HepG2 (cell line): ENCODE measurements around the gene NFE2. TPM values are rescaled to one million over a fixed set of nuclear protein-coding genes. Genes with fewer than 3 reads are reported as not detected.
A peak's percentile ranks its signal among the peaks of the same experiment; 100 is the strongest.
"Not testable (repeated sequence)": the region's sequence is repeated elsewhere in the genome, so short reads cannot be mapped to it uniquely, and the experiment has no call there.

Experiments used
- ATAC-seq: fragments of 200-7000 bp; cut with Tn5 transposase; 3 replicates; pipeline ENCODE4 v1.9.1; 2020; ENCODE audit warnings: mild to moderate bottlenecking, moderate library complexity
- BruUV-seq: library from RNA; stranded (reverse); fragments of 400-500 nt; replicated peaks from 2 replicates; lab custom pipeline; 2021; lab: Mats Ljungman, UMichigan
- CTCF ChIA-PET: fragments of 300-600 bp; formaldehyde crosslinking; extraction: SDS; loops from one replicate; lab custom pipeline; 2021; ENCODE audit warnings: low total read pairs, inconsistent platforms, low intra/inter-chr PET ratio; lab: Yijun Ruan, JAX
- POLR2A ChIA-PET: fragments of 350-600 bp; sonication (Branson Sonifier 250); formaldehyde crosslinking; loops from one replicate; lab custom pipeline; 2020; ENCODE audit warnings: antibody characterized with exemption, inconsistent platforms; lab: Yijun Ruan, JAX
- DNase-seq: peaks from one replicate; pipeline ENCODE4 v3.0.0-alpha.2; 2015; ENCODE audit warnings: low spot score
- FAIRE-seq: peaks from 3 replicates; lab custom pipeline; 2011; peaks lifted over from hg19 to GRCh38; lab: Jason Lieb, UNC
- H2AFZ ChIP-seq: one replicate; pipeline ENCODE4 v1.6.1; 2011; ENCODE audit warnings: low read length, inconsistent platforms
- H3K27ac ChIP-seq: fragments of 300-600 bp; 3 replicates; pipeline ENCODE4 v1.8.0; 2011; ENCODE audit warnings: mixed run types, mild to moderate bottlenecking, mixed read lengths, low read length, inconsistent platforms; ENCODE audit not compliant: insufficient read depth; ENCODE audit errors: extremely low read length
- H3K27me3 ChIP-seq, 2 experiments: fragments of 200-600 bp in 1 of 2; 2 replicates in 1 of 2; 3 replicates in 1 of 2; pipeline versions ENCODE4 v1.6.0 to v1.8.0; 2011; ENCODE audit warnings: low read length in 2 of 2, mild to moderate bottlenecking in 2 of 2, moderate library complexity in 2 of 2, inconsistent platforms in 1 of 2; ENCODE audit not compliant: insufficient read depth in 2 of 2, control insufficient read depth in 1 of 2
- H3K36me3 ChIP-seq, 2 experiments: fragments of 200-600 bp in 1 of 2; replicated peaks in 1 of 2; 2 replicates in 1 of 2; 3 replicates in 1 of 2; pipeline versions ENCODE4 v1.5.1 to v1.8.0; 2011; ENCODE audit warnings: low read length in 2 of 2, inconsistent platforms in 1 of 2; ENCODE audit not compliant: insufficient read depth in 2 of 2, control insufficient read depth in 1 of 2
- H3K4me1 ChIP-seq: 2 replicates; pipeline ENCODE4 v1.5.1; 2012; ENCODE audit warnings: low read length, inconsistent platforms; ENCODE audit not compliant: insufficient read depth
- H3K4me2 ChIP-seq: 2 replicates; pipeline ENCODE4 v1.6.0; 2011; ENCODE audit warnings: low read depth, low read length, inconsistent platforms
- H3K4me3 ChIP-seq, 3 experiments: fragments of 200-600 bp in 1 of 3; sonication (generic), shearing (Covaris generic) in 1 of 3; replicated peaks in 1 of 3; 2 replicates each; pipeline ENCODE4 v1.5.1; 2011 to 2016; ENCODE audit warnings: low read length in 3 of 3, inconsistent platforms in 2 of 3, low read depth in 2 of 3, mild to moderate bottlenecking in 2 of 3, control low read depth in 1 of 3, mixed read lengths in 1 of 3; ENCODE audit not compliant: insufficient read depth in 1 of 3
- H3K79me2 ChIP-seq: one replicate; pipeline ENCODE4 v1.6.1; 2011; ENCODE audit warnings: low read length, inconsistent platforms; ENCODE audit not compliant: insufficient read depth
- H3K9ac ChIP-seq: 2 replicates; pipeline ENCODE4 v1.6.0; 2011; ENCODE audit warnings: mild to moderate bottlenecking, low read depth, low read length, inconsistent platforms; ENCODE audit not compliant: insufficient read depth
- H3K9me3 ChIP-seq: 2 replicates; pipeline ENCODE4 v1.5.1; 2012; ENCODE audit warnings: mild to moderate bottlenecking, low read length
- H4K20me1 ChIP-seq: 2 replicates; pipeline ENCODE4 v1.6.0; 2011; ENCODE audit warnings: inconsistent platforms, mild to moderate bottlenecking, low read length, moderate library complexity; ENCODE audit not compliant: insufficient read depth
- DNMT3B ChIP-seq: conservative IDR thresholded peaks from 2 replicates; pipeline ENCODE4 v1.6.1; 2016; ENCODE audit warnings: missing biosample characterization, control low read depth
- ELF4 ChIP-seq: sonication (generic); formaldehyde crosslinking; IDR thresholded peaks from 2 replicates; pipeline ENCODE4 v1.5.0; 2020; ENCODE audit warnings: missing genetic modification reagents, mild to moderate bottlenecking, moderate library complexity, borderline replicate concordance
- LCORL ChIP-seq, 2 experiments: fragments of 450-650 bp in 1 of 2; sonication (generic) in 1 of 2; formaldehyde crosslinking in 1 of 2; IDR thresholded peaks; 2 replicates each; pipeline versions ENCODE4 v1.5.0 to v1.6.1; 2017 to 2020; ENCODE audit warnings: antibody characterized with exemption in 1 of 2, missing genetic modification reagents in 1 of 2
- MED13 ChIP-seq: sonication (generic); formaldehyde crosslinking; IDR thresholded peaks from 2 replicates; pipeline ENCODE4 v1.5.0; 2020; ENCODE audit warnings: missing genetic modification reagents
- PRPF4 ChIP-seq: fragments of 200-400 bp; formaldehyde crosslinking; IDR thresholded peaks from 2 replicates; pipeline ENCODE4 v1.6.1; 2016; ENCODE audit warnings: low read length, low read depth; ENCODE audit not compliant: poor library complexity, severe bottlenecking
- RBFOX2 ChIP-seq: fragments of 200-400 bp; formaldehyde crosslinking; IDR thresholded peaks from 2 replicates; pipeline ENCODE4 v1.6.1; 2017; ENCODE audit warnings: low read depth, mild to moderate bottlenecking, low read length
- SATB2 ChIP-seq: sonication (generic); formaldehyde crosslinking; IDR thresholded peaks from 2 replicates; pipeline ENCODE4 v1.5.0; 2020; ENCODE audit warnings: missing genetic modification reagents
- STAG1 ChIP-seq: sonication (generic); formaldehyde crosslinking; IDR thresholded peaks from 2 replicates; pipeline ENCODE4 v1.4.0; 2020; ENCODE audit warnings: missing genetic modification reagents
- ZNF180 ChIP-seq: sonication (generic); formaldehyde crosslinking; IDR thresholded peaks from 2 replicates; pipeline ENCODE4 v1.4.0; 2020; ENCODE audit warnings: low read depth, missing genetic modification reagents, borderline replicate concordance
- ZNF350 ChIP-seq: sonication (generic); formaldehyde crosslinking; IDR thresholded peaks from 2 replicates; pipeline ENCODE4 v1.4.0; 2020; ENCODE audit warnings: mild to moderate bottlenecking, low read depth, missing genetic modification reagents, borderline replicate concordance
- ZNF367 ChIP-seq: sonication (generic); formaldehyde crosslinking; IDR thresholded peaks from 2 replicates; pipeline ENCODE4 v1.4.0; 2020; ENCODE audit warnings: missing genetic modification reagents, borderline replicate concordance
- ZNF607 ChIP-seq: sonication (generic); formaldehyde crosslinking; IDR thresholded peaks from 2 replicates; pipeline ENCODE4 v1.5.1; 2020; ENCODE audit warnings: missing genetic modification reagents, mild to moderate bottlenecking, borderline replicate concordance
- ZNF674 ChIP-seq: sonication (generic); formaldehyde crosslinking; IDR thresholded peaks from 2 replicates; pipeline ENCODE4 v1.5.0; 2020; ENCODE audit warnings: low read depth, mild to moderate bottlenecking, missing genetic modification reagents
- ZSCAN20 ChIP-seq: sonication (generic); formaldehyde crosslinking; IDR thresholded peaks from 2 replicates; pipeline ENCODE4 v1.4.0; 2020; ENCODE audit warnings: missing genetic modification reagents, mild to moderate bottlenecking, borderline replicate concordance
- WGBS: methylation state at CpG from one replicate; pipeline ENCODE4 v1.1.6; 2017; ENCODE audit warnings: low lambda C conversion rate; 5-methylcytosine and 5-hydroxymethylcytosine counted together
- in situ Hi-C: cut with HindIII; loops from 2 replicates; pipeline ENCODE4 v1.10.0; 2017; ENCODE audit warnings: low pct_unique_long_range_greater_than_20kb; ENCODE audit not compliant: extremely low pct_ligation_motif_present
- intact Hi-C: fragments of 100-400 bp; cut with micrococcal nuclease; formaldehyde crosslinking; loops from one replicate; pipeline ENCODE4 v1.10.0; 2022; ENCODE audit not compliant: unreplicated experiment
- polyA plus RNA-seq, 8 experiments: library from polyadenylated mRNA; depleted of rRNA in 3 of 8; stranded (reverse) in 7 of 8; unstranded in 1 of 8; fragments of >200 nt; fragmentation: Illumina TruSeq in 4 of 8; extraction: Trizol in 4 of 8; gene quantifications; 2 replicates each; pipeline versions ENCODE4 v1.2.1 to v1.2.3, GENCODE V29; 2011 to 2016; ENCODE audit warnings: low read depth in 4 of 8, missing spikeins in 1 of 8, mixed read lengths in 1 of 8; ENCODE audit not compliant: insufficient read depth in 1 of 8
- total RNA-seq, 5 experiments: library from RNA; depleted of rRNA; stranded (reverse); fragments of >200 nt; fragmentation: Illumina TruSeq; extraction: Trizol; gene quantifications; 2 replicates each; pipeline ENCODE4 v1.2.3, GENCODE V29; 2016; ENCODE audit warnings: low read depth in 1 of 5
- TF ChIP-seq, protein P1 (sequence below): sonication (generic); formaldehyde crosslinking; IDR thresholded peaks from 2 replicates; pipeline ENCODE4 v1.8.1; 2023; ENCODE audit warnings: mild to moderate bottlenecking, inconsistent platforms, moderate library complexity, missing genetic modification reagents, borderline replicate concordance
- TF ChIP-seq, protein P2 (sequence below): sonication (generic); formaldehyde crosslinking; IDR thresholded peaks from 2 replicates; pipeline ENCODE4 v1.4.0; 2020; ENCODE audit warnings: missing genetic modification reagents, borderline replicate concordance

NFE2 gene
- total and polyA plus RNA-seq, 2 of the 13 experiments (the other 11 are each of a cell fraction or from before 2014, with no cell fraction given): 4.5 to 7.8 TPM

DNA sequence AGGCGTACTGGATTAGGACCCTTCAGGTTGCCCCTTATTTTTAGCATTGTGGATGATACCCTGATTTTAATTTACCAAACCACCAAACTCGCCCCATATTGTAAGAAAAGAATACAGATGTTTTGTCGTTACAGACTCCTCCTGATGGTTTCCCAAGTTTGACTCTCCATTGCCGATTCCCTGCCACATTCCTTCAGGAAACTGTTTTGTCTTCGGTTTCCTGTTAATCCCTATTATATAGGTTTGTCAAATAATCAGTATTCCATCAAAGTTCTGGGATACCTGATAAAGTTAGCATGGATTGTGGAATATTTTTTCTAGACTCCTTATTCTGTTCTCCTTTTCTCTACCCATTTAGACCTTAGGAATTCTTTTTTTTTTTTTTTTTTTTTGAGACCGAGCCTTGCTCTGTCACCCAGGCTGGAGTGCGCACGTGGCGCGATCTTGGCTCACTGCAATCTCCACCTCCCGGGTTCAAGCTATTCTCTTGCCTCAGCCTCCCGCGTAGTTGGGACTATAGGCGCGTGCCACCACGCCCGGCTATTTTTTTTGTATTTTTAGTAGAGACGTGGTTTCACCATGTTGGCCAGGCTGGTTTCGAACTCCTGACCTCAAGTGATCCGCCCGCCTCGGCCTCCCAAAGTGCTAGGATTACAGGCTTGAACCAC lies 24.8 kb upstream of the NFE2 start:
- not testable (repeated sequence) for H4K20me1 ChIP-seq; ATAC-seq; H3K9me3 ChIP-seq; H2AFZ ChIP-seq; FAIRE-seq; H3K27me3 ChIP-seq; DNase-seq; H3K36me3 ChIP-seq; TF ChIP-seq LCORL (IDR thresholded peaks at IDR 0.05)
- BruUV-seq: TSS peak; percentile 84
- H3K79me2 ChIP-seq: peaks cover 26% of the 10 kb centered on the region
- WGBS: 60% methylated on average over 22 of the region's 22 CpGs
- POLR2A ChIA-PET: interaction anchor here (0.6 to 3.5 kb wide), 14 partner anchors 8 to 500 kb away, joined by 3 to 87 read pairs (median 10); partner anchors contain the start of genes CBX5, HNRNPA1 and NFE2
- H3K27ac ChIP-seq: peak overlapping the region; percentile 89
- CTCF ChIA-PET: interaction anchor here (1.1 to 2.6 kb wide), 2 partner anchors 29 to 31 kb away, joined by 3 to 34 read pairs; no protein-coding TSS in a partner anchor
- H3K4me3 ChIP-seq: peak overlapping the region; percentile 82 to 84 (median 83)
- intact Hi-C loops: loop anchor here (2.0 kb wide), 1 partner anchor 33 kb away; no protein-coding TSS in a partner anchor
- 0 out of 2 replicates have a peak, but pooled peaks have one; percentile 67 for TF ChIP-seq ZSCAN20
- peak; percentile 67 for TF ChIP-seq RBFOX2
- peak; percentile 25 for TF ChIP-seq PRPF4
- TF ChIP-seq ZNF367 (CRISPR knock-in tag): 0 out of 2 replicates have a peak, but pooled peaks have one; percentile 65
- TF ChIP-seq ZNF607: 0 out of 2 replicates have a peak, but pooled peaks have one; percentile 42
- TF ChIP-seq, protein P1, sequence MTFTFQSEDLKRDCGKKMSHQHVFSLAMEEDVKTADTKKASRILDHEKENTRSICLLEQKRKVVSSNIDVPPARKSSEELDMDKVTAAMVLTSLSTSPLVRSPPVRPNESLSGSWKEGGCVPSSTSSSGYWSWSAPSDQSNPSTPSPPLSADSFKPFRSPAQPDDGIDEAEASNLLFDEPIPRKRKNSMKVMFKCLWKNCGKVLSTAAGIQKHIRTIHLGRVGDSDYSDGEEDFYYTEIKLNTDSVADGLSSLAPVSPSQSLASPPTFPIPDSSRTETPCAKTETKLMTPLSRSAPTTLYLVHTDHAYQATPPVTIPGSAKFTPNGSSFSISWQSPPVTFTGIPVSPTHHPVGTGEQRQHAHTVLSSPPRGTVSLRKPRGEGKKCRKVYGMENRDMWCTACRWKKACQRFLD (CRISPR knock-in tag): 0 out of 2 replicates have a peak, but pooled peaks have one; percentile 54
- 0 out of 2 replicates have a peak, but pooled peaks have one; percentile 13 for TF ChIP-seq DNMT3B (CRISPR knock-in tag)
- TF ChIP-seq ZNF674 (CRISPR knock-in tag): 0 out of 2 replicates have a peak, but pooled peaks have one; percentile 33
- peak; percentile 11; the same call in 1 of the 2 replicates for TF ChIP-seq LCORL (CRISPR knock-in tag; IDR thresholded peaks at IDR 0.05)
- TF ChIP-seq MED13 (CRISPR knock-in tag): 0 out of 2 replicates have a peak, but pooled peaks have one; percentile 35
- TF ChIP-seq ZNF350: 0 out of 2 replicates have a peak, but pooled peaks have one; percentile 1
- 0 out of 2 replicates have a peak, but pooled peaks have one; percentile 6 for TF ChIP-seq SATB2 (CRISPR knock-in tag)
- TF ChIP-seq ELF4: 0 out of 2 replicates have a peak, but pooled peaks have one; percentile 71
- TF ChIP-seq ZNF180 (CRISPR knock-in tag): 0 out of 2 replicates have a peak, but pooled peaks have one; percentile 34
- TF ChIP-seq, protein P2, sequence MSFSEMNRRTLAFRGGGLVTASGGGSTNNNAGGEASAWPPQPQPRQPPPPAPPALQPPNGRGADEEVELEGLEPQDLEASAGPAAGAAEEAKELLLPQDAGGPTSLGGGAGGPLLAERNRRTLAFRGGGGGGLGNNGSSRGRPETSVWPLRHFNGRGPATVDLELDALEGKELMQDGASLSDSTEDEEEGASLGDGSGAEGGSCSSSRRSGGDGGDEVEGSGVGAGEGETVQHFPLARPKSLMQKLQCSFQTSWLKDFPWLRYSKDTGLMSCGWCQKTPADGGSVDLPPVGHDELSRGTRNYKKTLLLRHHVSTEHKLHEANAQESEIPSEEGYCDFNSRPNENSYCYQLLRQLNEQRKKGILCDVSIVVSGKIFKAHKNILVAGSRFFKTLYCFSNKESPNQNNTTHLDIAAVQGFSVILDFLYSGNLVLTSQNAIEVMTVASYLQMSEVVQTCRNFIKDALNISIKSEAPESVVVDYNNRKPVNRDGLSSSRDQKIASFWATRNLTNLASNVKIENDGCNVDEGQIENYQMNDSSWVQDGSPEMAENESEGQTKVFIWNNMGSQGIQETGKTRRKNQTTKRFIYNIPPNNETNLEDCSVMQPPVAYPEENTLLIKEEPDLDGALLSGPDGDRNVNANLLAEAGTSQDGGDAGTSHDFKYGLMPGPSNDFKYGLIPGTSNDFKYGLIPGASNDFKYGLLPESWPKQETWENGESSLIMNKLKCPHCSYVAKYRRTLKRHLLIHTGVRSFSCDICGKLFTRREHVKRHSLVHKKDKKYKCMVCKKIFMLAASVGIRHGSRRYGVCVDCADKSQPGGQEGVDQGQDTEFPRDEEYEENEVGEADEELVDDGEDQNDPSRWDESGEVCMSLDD (CRISPR knock-in tag): 0 out of 2 replicates have a peak, but pooled peaks have one; percentile 53
- TF ChIP-seq STAG1 (CRISPR knock-in tag): 0 out of 2 replicates have a peak, but pooled peaks have one; percentile 1
- in situ Hi-C loops: loop anchor here (5.0 kb wide), 1 partner anchor 43 kb away; the partner anchor contains the start of genes CBX5 and HNRNPA1
- peak overlapping the region; percentile 77 for H3K4me2 ChIP-seq
- H3K4me1 ChIP-seq: peaks cover 51% of the 10 kb centered on the region
- H3K9ac ChIP-seq: peak overlapping the region; percentile 99
